Measurements from ENCODE around the gene PCGF3. TPM values are rescaled to one million over a fixed set of nuclear protein-coding genes. Genes with fewer than 3 reads are reported as not detected.

Gene PCGF3
- total RNA-seq, 4 donors from 2014 or later, result 56.5 to 256 (median 97.2) TPM

DNA sequence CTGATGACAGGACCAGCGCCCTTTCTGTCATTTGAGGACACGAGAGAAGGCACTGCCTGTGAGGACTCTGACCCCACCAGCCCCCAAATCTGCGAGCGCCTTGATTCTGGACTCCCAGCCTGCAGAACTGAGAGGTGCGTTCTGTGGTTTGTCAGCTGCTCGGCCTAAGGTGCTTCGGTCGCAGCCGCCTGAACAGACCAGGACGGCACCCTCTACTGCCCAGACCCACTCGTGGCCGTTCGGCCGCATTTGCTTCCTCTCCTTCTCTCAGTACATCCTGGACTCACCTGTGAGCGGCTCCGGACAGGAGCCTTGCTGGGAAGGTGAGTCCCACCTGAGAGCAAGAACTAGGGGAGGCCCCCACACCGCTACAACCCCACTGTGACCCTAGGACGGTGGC is 8.5 kb downstream of the PCGF3 start:
- no peak overlapping the region for H3K27ac ChIP-seq
- intact Hi-C loops (cut with DNase I; ENCODE audit: low total_unique reads), result no loop called here
- no peaks in the 10 kb centered on the region for H3K36me3 ChIP-seq
- H3K4me3 ChIP-seq, result no peak overlapping the region
- TF ChIP-seq, protein P1, sequence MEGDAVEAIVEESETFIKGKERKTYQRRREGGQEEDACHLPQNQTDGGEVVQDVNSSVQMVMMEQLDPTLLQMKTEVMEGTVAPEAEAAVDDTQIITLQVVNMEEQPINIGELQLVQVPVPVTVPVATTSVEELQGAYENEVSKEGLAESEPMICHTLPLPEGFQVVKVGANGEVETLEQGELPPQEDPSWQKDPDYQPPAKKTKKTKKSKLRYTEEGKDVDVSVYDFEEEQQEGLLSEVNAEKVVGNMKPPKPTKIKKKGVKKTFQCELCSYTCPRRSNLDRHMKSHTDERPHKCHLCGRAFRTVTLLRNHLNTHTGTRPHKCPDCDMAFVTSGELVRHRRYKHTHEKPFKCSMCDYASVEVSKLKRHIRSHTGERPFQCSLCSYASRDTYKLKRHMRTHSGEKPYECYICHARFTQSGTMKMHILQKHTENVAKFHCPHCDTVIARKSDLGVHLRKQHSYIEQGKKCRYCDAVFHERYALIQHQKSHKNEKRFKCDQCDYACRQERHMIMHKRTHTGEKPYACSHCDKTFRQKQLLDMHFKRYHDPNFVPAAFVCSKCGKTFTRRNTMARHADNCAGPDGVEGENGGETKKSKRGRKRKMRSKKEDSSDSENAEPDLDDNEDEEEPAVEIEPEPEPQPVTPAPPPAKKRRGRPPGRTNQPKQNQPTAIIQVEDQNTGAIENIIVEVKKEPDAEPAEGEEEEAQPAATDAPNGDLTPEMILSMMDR (IDR thresholded peaks at IDR 0.05), result no peak
- no peak for TF ChIP-seq EP300 (IDR thresholded peaks at IDR 0.05; ENCODE audit: low read depth)
- no peak for TF ChIP-seq POLR2AphosphoS5 (IDR thresholded peaks at IDR 0.05)
- TF ChIP-seq POLR2A (IDR thresholded peaks at IDR 0.05), result no peak
- DNase-seq, result no peak
- WGBS, 2 donors (ENCODE audit: low coverage in 1 of 2), result 91 to 100% methylated on average over 1 to 18 of the region's 18 CpGs
- in situ Hi-C loops (cut with MboI; ENCODE audit: low pct_ligation_motif_present in 1 of 4, low pct_unique_long_range_greater_than_20kb in 1 of 4, low sequenced_read_pairs in 3 of 4), result no loop called here
- no peaks in the 10 kb centered on the region for H3K27me3 ChIP-seq
- no peaks in the 10 kb centered on the region for H3K9me3 ChIP-seq
- H3K4me1 ChIP-seq, result peaks cover 0 to 19% (median 1%) of the 10 kb centered on the region in 4 donors

DNA sequence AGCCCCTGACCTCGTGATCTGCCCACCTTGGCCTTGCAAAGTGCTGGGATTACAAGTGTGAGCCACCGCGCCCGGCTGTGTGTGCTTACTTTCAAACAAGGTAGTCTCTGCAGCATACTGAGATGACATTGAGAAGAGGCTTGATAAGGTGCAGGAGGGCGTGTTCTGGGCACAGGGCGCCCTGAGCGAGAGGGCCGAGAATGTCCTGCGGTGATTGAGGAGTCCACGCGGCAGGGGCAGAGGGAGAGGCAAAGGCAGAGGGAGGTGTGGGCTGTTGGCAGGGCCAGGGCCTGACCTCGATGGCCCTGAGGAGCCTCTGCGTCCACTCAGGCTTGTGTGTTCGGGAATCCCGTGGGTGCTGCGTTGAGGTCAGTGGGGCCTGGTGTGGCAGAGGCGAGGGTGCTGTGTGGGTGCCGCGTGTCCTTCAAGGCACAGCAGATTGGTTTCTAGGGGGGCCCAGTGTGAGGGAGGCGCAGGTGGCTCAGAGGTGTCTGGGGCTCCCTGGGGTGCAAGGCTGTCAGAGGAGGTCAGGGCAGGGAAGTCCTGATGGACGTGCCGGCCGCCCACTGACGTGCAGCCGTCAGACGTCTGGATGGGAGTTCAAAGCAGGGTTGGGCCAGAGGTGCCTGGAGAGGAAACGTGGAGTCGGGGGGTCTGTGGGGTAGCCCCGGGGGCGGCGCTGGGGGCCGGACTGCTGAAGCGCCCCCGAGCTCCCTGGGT is 12.1 kb downstream of the PCGF3 start:
- WGBS, 2 donors (ENCODE audit: low coverage in 1 of 2), result 85 to 100% methylated on average over 3 to 34 of the region's 34 CpGs
- H3K4me1 ChIP-seq, result peaks cover 0 to 23% (median 11%) of the 10 kb centered on the region in 4 donors
- no peak overlapping the region for H3K27ac ChIP-seq
- in situ Hi-C loops (cut with MboI; ENCODE audit: low pct_ligation_motif_present in 1 of 4, low pct_unique_long_range_greater_than_20kb in 1 of 4, low sequenced_read_pairs in 3 of 4), result no loop called here
- DNase-seq, result no peak
- no peaks in the 10 kb centered on the region for H3K36me3 ChIP-seq
- H3K27me3 ChIP-seq, result no peaks in the 10 kb centered on the region
- TF ChIP-seq, protein P1 (IDR thresholded peaks at IDR 0.05), result no peak
- no peak for TF ChIP-seq POLR2AphosphoS5 (IDR thresholded peaks at IDR 0.05)
- no peak for TF ChIP-seq POLR2A (IDR thresholded peaks at IDR 0.05)
- no peak for TF ChIP-seq EP300 (IDR thresholded peaks at IDR 0.05; ENCODE audit: low read depth)
- no peaks in the 10 kb centered on the region for H3K9me3 ChIP-seq
- no peak overlapping the region for H3K4me3 ChIP-seq
- intact Hi-C loops (cut with DNase I; ENCODE audit: low total_unique reads), result no loop called here

DNA sequence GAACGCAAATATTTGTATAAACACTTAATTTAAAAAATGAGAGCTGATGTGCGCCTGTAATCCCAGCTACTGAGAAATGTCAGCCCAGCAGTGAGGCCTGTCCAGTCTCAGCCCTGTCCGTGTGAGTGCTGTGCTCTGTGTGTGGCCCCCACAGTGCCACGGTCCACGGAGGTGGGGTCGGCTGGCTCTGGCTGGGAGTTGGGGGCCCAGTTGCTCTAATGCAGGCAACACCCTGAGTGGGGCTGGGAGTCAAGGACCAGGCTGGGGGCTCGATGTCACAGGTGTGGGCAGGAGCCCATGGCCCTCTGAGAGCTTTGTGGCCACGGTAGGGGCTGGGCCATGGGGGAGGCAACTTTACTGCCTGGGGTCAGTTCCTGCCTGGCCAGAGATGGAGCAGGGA is 12.8 kb downstream of the PCGF3 start:
- no peak overlapping the region for H3K4me3 ChIP-seq
- WGBS, 2 donors (ENCODE audit: low coverage in 1 of 2), result 85% methylated on average over 8 of the region's 8 CpGs; no CpG with 5 or more reads in 1 of the 2 donors
- TF ChIP-seq POLR2A (IDR thresholded peaks at IDR 0.05) (no peak), EP300 (IDR thresholded peaks at IDR 0.05; ENCODE audit: low read depth) (no peak), POLR2AphosphoS5 (IDR thresholded peaks at IDR 0.05) (no peak)
- TF ChIP-seq, protein P1 (IDR thresholded peaks at IDR 0.05), result no peak
- H3K4me1 ChIP-seq, result peaks cover 0 to 21% (median 11%) of the 10 kb centered on the region in 4 donors
- no peak for DNase-seq
- in situ Hi-C loops (cut with MboI; ENCODE audit: low pct_ligation_motif_present in 1 of 4, low pct_unique_long_range_greater_than_20kb in 1 of 4, low sequenced_read_pairs in 3 of 4) (no loop called here), intact Hi-C loops (cut with DNase I; ENCODE audit: low total_unique reads) (no loop called here)
- H3K36me3 ChIP-seq, result no peaks in the 10 kb centered on the region
- H3K9me3 ChIP-seq, result no peaks in the 10 kb centered on the region
- H3K27ac ChIP-seq, result no peak overlapping the region
- H3K27me3 ChIP-seq, result no peaks in the 10 kb centered on the region

DNA sequence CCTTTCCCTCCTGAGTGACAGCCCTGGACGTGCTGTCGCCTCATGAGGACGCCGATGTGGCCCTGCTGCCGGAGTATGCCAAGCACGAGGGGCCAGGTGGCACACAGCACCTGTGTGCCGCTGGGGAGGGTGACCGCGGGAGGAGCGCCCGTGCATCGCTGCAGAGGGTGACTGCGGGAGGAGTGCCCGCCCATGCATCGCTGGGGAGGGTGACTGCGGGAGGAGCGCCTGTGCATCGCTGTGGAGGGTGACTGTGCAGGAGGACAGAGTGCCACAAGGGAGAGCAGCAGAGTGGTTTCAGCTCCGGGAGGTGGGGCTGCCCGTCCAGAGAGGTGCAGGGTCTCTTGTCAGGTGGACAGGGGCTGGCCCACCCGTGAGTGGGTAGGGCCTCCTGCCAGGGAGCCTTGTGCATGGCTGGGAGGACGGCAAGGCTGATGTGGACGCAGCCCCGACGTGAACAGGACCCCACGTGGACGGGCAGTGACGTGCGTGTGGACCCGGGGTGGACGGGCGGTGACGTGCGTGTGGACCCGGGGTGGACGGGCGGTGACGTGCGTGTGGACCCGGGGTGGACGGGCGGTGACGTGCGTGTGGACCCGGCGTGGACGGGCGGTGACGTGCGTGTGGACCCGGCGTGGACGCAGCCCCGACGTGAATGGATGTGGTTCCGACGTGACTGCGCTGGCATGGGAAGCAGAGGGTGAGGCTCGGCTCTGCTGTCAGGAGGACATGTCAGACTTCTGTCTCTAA is 14.7 kb downstream of the PCGF3 start:
- Histone ChIP-seq H3K36me3 (no peaks in the 10 kb centered on the region), H3K4me3 (no peak overlapping the region), H3K4me1 (peaks cover 0 to 30% (median 26%) of the 10 kb centered on the region in 4 donors), H3K27ac (no peak overlapping the region), H3K9me3 (no peaks in the 10 kb centered on the region), H3K27me3 (no peaks in the 10 kb centered on the region)
- no peak for DNase-seq
- in situ Hi-C loops (cut with MboI; ENCODE audit: low pct_ligation_motif_present in 1 of 4, low pct_unique_long_range_greater_than_20kb in 1 of 4, low sequenced_read_pairs in 3 of 4) (no loop called here), intact Hi-C loops (cut with DNase I; ENCODE audit: low total_unique reads) (no loop called here)
- 89 to 95% methylated on average over 12 to 59 of the region's 59 CpGs for WGBS, 2 donors (ENCODE audit: low coverage in 1 of 2)
- TF ChIP-seq, protein P1 (IDR thresholded peaks at IDR 0.05), result no peak
- no peak for TF ChIP-seq POLR2AphosphoS5 (IDR thresholded peaks at IDR 0.05)
- no peak for TF ChIP-seq POLR2A (IDR thresholded peaks at IDR 0.05)

All from transverse colon (tissue), 4 donors.